IPS-20b (cell line): ENCODE measurements around the gene CNPY4.

Experiments used
- H3K27ac ChIP-seq: one replicate; pipeline ENCODE4 v1.5.1; 2013; ENCODE audit warnings: low read length
- H3K27me3 ChIP-seq: 2 replicates; pipeline ENCODE4 v1.6.1; 2013; ENCODE audit warnings: mild to moderate bottlenecking, low read length, inconsistent platforms; ENCODE audit not compliant: insufficient read depth
- H3K36me3 ChIP-seq: 2 replicates; pipeline ENCODE4 v1.6.1; 2013; ENCODE audit warnings: low read depth, mild to moderate bottlenecking, inconsistent platforms, low read length, moderate library complexity; ENCODE audit not compliant: insufficient read depth
- H3K4me1 ChIP-seq: 2 replicates; pipeline ENCODE4 v1.6.1; 2013; ENCODE audit warnings: mild to moderate bottlenecking, control low read depth, inconsistent platforms, low read length, moderate library complexity; ENCODE audit not compliant: insufficient read depth
- H3K4me3 ChIP-seq: 2 replicates; pipeline ENCODE4 v1.5.1; 2013; ENCODE audit warnings: mild to moderate bottlenecking, low read length, inconsistent platforms
- H3K9ac ChIP-seq: 2 replicates; pipeline ENCODE4 v1.6.1; 2013; ENCODE audit warnings: low read depth, mild to moderate bottlenecking, inconsistent platforms, low read length, moderate library complexity
- H3K9me3 ChIP-seq: 2 replicates; pipeline ENCODE4 v1.6.1; 2013; ENCODE audit warnings: mild to moderate bottlenecking, low read depth, low read length, inconsistent platforms; ENCODE audit not compliant: insufficient read depth

CNPY4 gene

DNA sequence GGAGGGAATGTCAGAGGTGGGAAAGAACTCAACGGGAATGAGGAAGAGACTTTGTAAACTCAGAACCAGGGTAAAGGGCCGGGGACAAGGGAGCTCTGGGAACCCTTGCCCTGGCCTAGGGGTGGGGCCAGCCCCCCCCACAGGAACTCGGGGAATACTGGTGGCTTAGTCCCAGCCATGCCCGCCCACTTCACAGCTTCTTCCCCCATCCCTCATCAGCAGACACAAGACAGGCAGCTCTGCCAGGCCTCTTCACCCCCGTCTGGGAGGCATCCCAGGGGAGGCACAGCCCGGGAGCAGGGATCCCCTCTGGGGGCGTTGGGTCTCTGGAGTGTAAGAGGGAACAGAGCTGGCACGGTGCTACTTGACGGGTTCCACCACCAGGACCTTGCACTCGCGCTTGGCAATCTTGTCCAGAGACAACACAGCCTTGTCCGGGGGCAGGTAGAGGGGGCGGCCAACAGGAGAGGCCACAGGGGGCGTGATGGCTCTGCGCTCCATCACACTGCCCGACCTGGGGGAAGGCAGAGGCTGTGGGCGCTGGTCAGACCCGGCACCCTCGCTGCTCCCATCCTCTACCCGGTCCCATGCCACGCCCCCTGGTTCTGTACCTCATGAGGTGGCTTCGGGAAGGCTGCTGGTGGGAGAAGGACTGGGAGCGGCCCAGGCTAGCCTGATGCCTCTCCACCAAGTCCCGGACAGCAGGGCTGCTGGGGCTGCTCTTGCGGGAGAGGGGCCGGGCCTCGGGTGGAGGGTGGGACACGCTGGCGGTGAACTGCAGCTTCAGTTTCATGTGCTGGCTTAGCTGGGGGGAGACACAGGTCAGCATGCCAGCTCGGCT is 35.4 kb downstream of the CNPY4 start:
- no peak overlapping the region for H3K9ac ChIP-seq
- no peaks in the 10 kb centered on the region for H3K9me3 ChIP-seq
- no peaks in the 10 kb centered on the region for H3K27me3 ChIP-seq
- H3K4me3 ChIP-seq: no peak overlapping the region
- H3K27ac ChIP-seq: no peak overlapping the region
- H3K36me3 ChIP-seq: peaks cover 62% of the 10 kb centered on the region
- H3K4me1 ChIP-seq: peaks cover 14% of the 10 kb centered on the region; the same call in 1 of the 2 replicates

DNA sequence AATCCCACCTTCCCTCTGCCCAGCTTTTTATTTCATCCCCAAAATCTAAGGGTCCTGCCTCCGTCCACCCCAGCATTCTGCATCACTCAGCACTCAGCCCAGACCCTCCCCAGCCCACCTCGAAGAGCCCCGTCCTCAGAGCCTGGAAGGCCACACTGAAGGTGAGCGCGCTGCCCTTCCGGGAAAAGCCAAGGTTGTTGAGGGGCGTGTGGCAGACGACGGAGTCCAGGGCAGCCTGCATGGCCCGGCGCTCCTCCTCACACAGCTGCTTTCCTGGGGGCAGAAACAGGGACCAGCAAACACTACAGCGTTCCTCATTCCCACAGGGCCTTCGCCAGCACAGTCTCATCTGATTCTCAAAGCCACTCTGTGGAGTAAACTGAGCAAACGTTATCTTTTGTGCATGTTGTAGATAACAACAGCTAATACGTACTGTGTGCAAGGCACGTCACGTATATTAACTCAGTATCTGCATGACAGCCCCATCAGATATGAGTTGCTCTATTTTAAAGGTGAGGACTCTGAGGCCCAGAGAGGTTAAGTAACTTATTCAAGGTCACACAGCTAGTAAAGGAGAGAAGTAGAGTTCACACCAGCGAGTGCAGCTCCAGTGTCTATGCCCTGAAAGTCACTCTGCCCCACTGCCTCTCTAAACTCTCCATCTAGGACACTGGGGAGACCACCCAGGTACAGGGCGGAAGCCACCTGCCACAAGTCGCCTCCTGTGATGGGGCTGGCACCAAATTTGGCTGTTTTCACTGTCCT is 36.3 kb downstream of the CNPY4 start:
- Histone ChIP-seq H3K9ac (no peak overlapping the region), H3K4me1 (0 out of 2 replicates have a peak, but pooled peaks cover 9% of the 10 kb centered on the region), H3K4me3 (no peak overlapping the region), H3K27ac (no peak overlapping the region), H3K36me3 (peaks cover 56% of the 10 kb centered on the region), H3K9me3 (no peaks in the 10 kb centered on the region), H3K27me3 (no peaks in the 10 kb centered on the region)

DNA sequence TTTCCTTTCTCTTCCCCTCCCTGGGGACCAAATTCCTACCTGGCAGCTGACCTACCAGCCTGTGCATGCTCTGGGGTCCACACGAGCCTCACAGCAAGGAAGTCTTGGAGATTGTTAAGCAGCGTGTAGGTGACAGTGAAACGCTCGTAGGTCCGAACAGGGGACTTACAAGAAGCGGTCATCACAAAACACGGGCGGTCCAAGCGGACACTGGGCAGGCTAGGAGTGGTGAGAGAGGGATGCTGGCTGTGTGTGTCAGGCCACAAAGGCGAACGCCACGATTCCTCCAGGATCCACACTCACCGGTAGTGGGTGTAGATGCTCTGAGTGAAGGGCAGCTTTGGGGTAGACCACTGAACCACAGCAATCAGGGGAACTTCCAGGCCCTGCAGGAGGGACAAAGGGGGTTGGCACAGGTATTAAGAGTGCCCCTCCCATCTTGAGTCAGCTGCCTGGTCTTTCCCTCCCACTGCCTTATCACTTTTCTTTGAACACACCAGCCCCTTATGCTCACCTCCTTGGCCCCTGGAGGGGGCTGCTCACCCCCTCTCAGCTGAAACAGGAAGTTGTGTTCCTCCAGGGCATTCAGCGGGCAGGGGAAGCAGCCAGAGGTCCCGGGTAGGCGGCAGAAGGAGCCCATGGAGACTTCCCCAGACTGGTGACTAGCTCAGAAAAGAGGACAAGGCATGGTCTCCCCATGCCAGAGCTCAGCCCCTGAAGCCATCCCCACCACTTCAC is 37.1 kb downstream of the CNPY4 start:
- Histone ChIP-seq H3K36me3 (peaks cover 55% of the 10 kb centered on the region), H3K9me3 (no peaks in the 10 kb centered on the region), H3K27ac (no peak overlapping the region), H3K4me1 (0 out of 2 replicates have a peak, but pooled peaks cover 9% of the 10 kb centered on the region), H3K9ac (peak overlapping the region; percentile 72; the same call in 1 of the 2 replicates), H3K27me3 (no peaks in the 10 kb centered on the region), H3K4me3 (no peak overlapping the region)

DNA sequence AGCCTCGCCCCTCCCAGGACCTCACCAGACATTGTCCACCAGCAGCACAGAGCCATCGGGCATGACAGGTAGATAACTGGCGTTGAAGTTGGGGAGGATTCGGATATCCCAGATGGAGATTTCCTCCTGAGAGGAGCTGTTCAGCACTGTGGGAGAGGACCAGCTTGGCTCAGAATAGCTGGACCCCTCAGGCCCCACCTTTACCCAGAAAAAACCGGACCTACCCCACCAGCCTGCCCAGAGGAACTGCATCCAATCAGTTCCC is 37.6 kb downstream of the CNPY4 start:
- Histone ChIP-seq H3K4me3 (peak overlapping the region; percentile 74; the same call in 1 of the 2 replicates), H3K27ac (no peak overlapping the region), H3K9me3 (no peaks in the 10 kb centered on the region), H3K9ac (peak overlapping the region; percentile 72; the same call in 1 of the 2 replicates), H3K27me3 (no peaks in the 10 kb centered on the region), H3K36me3 (peaks cover 50% of the 10 kb centered on the region), H3K4me1 (0 out of 2 replicates have a peak, but pooled peaks cover 9% of the 10 kb centered on the region)

DNA sequence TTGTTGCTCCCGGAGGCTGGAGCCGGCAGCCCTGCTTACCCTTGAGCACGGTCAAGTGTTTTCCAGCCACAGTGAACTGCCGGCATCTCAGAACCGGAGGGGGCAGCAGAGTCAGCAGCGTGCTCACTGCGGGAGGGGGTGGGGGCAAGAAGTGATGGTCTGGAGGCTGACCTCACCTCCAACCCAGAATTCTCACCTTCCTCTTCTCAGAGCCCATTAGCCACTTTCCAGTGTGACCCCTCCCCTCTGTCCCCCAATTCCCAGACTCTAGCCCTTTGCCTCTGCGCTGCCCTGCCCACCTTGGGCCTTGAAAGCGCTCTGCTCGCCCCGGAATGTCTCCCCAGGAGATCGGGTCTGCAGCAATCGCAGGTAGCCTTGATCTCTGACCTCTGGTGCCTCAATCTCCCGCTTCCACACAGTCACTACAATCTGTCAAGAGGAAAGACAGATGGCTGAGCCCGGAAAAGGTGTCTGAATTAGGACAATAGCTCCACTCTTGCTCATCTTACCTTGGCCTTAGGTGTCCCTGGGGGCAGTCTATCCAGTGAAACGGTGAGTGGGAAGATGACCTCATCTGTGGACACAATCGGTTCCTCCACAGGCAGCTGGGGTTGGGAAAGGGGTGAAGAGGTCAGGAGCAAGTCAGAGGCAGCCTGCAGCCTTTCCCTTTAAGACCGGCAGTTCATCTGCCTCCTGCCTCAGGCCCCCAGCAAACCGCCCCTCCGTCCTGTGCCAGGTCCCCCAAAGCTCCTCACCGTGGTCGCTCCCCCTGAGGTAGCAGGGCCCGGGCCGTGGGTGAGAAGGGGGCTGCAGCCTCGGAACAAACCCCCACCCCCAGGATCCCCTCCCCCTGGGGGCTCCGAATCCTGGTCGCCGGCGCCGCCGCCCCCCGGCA is 38.1 kb downstream of the CNPY4 start:
- Histone ChIP-seq H3K36me3 (peaks cover 44% of the 10 kb centered on the region), H3K9ac (peak overlapping the region; percentile 72; the same call in 1 of the 2 replicates), H3K4me1 (0 out of 2 replicates have a peak, but pooled peaks cover 9% of the 10 kb centered on the region), H3K9me3 (no peaks in the 10 kb centered on the region), H3K27ac (no peak overlapping the region), H3K4me3 (peak overlapping the region; percentile 74), H3K27me3 (no peaks in the 10 kb centered on the region)

DNA sequence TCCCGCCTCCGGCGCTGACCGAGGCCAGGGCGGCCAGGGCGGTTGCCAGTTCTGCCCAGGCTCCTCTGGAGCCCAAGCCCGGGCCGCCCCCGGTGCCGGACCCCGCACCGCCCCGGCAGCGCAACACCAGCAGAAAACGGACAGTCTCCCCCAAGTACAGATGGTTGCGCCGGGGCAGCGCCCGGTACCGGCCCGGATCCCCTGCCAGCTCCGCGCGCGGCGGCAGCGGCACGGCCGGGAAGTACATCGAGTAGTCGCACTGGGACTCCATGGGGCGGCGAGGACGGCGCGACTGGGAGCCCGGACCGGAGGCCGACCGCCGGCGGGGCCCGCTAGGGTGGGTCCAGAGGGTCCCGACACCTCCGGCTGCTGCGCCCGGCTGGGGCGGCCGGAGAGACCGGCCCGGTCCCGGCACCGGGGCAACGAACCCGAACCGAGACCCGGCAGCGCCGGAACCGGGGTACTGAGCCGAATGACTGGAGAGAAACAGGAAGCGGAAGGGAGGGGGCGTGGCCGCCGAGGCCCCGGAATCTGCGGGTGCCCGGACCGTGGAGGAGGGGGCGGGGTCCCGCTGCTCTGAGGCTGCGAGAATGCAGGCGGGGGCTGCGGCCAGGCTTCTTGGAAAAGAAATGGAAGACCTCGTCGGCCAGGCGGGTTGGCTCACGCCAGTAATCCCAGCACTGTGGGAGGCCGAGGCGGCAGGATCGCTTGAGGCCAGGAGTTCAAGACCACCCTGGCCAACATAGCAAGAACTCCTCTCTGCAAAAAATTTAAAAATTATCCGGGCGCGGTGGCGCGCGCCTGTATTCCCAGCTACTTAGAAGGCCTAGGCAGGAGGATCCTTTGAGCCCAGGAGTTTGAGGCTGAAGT is 39.0 kb downstream of the CNPY4 start, which contains the start of gene TRAPPC14:
TSS of gene TRAPPC14 (minus strand) at position 495 of the 870 bp plus-strand sequence. CDS start at position 271, 224 bp downstream.
- Histone ChIP-seq H3K9me3 (no peaks in the 10 kb centered on the region), H3K9ac (peak within 1 kb of the TSS; percentile 72; the same call in 1 of the 2 replicates), H3K27ac (no peak within 1 kb of the TSS), H3K4me1 (0 out of 2 replicates have a peak, but pooled peaks cover 9% of the 10 kb centered on the region), H3K36me3 (peaks cover 35% of the 10 kb centered on the region), H3K4me3 (peak within 1 kb of the TSS; percentile 74), H3K27me3 (no peaks in the 10 kb centered on the region)

DNA sequence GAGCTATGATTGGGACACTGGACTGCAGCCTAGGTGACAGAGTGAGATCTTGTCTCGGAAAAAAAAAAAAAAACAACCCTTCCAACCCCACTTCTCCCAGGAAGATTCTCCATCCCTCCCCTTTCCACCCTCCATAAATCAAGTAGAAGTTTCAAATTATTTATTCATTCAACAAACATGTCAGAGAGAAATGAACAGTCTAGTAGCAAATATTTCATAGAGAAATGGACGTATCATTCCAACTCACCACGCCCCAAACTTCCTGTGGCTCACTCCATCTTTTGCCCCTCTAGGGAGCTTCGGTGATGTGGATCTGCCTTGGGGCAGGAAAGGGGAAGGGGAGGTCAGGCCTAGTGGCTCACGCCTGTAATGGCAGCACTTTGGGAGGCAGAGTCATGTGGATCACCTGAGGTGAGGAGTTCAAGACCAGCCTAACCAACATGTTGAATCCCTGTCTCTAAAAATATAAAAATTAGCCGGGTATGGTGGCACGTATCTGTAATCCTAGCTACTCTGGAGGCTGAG is 39.7 kb downstream of the CNPY4 start:
- H3K4me3 ChIP-seq: peak overlapping the region; percentile 74
- H3K9ac ChIP-seq: peak overlapping the region; percentile 64; the same call in 1 of the 2 replicates
- no peak overlapping the region for H3K27ac ChIP-seq
- H3K36me3 ChIP-seq: peaks cover 28% of the 10 kb centered on the region
- H3K4me1 ChIP-seq: 0 out of 2 replicates have a peak, but pooled peaks cover 9% of the 10 kb centered on the region
- H3K27me3 ChIP-seq: no peaks in the 10 kb centered on the region
- no peaks in the 10 kb centered on the region for H3K9me3 ChIP-seq

DNA sequence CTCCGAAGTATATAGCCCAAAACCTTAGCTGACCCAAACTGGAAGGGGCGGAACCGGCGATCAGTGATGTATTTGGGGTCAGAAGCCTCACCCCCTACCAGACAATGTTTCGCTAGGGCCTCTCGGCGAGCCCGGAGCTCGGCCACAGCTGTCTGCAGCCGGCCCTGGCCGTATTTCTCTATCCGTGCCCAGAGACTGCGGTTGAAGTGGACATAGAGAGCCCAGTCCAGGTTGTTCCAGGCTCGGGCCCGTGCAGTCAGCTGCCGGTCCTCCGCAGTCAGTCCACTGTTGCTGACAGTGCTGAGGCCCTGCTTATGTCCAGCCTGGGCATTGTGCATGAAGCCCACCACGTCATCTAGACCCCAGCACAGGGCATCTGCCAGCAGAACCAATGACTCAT is 40.6 kb downstream of the CNPY4 start:
- no peak overlapping the region for H3K9ac ChIP-seq
- no peak overlapping the region for H3K4me3 ChIP-seq
- 0 out of 2 replicates have a peak, but pooled peaks cover 9% of the 10 kb centered on the region for H3K4me1 ChIP-seq
- no peak overlapping the region for H3K27ac ChIP-seq
- H3K27me3 ChIP-seq: no peaks in the 10 kb centered on the region
- peaks cover 19% of the 10 kb centered on the region for H3K36me3 ChIP-seq
- no peaks in the 10 kb centered on the region for H3K9me3 ChIP-seq

DNA sequence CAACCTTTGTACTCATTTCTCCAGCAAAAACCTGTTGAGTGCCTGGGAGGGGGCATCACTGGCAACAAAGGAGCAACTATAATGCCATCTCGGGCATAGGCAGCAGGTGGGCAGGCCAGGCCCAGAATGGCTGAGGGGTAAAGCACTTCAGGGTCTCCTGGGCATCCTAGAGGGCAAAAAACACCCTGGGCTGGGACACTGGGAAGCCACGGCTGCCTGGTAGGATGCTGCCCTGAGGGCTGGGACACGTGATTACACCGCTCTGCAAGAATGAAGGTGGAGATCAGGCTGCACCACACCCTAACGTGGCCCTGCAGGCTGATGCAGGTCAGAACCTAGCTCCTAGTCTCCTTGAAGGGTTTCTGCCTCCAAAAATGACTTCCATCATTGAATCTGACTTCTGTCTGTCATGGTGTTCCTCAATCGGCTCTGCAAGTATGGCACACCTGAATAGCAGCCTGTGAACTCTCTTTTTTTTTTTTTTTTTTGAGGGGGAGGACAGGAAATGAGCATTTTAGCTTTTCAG is 43.6 kb downstream of the CNPY4 start:
- Histone ChIP-seq H3K9ac (no peak overlapping the region), H3K36me3 (no peaks in the 10 kb centered on the region), H3K4me3 (no peak overlapping the region), H3K27me3 (peaks cover 22% of the 10 kb centered on the region), H3K4me1 (peaks cover 3% of the 10 kb centered on the region; the same call in 1 of the 2 replicates), H3K27ac (no peak overlapping the region), H3K9me3 (no peaks in the 10 kb centered on the region)

DNA sequence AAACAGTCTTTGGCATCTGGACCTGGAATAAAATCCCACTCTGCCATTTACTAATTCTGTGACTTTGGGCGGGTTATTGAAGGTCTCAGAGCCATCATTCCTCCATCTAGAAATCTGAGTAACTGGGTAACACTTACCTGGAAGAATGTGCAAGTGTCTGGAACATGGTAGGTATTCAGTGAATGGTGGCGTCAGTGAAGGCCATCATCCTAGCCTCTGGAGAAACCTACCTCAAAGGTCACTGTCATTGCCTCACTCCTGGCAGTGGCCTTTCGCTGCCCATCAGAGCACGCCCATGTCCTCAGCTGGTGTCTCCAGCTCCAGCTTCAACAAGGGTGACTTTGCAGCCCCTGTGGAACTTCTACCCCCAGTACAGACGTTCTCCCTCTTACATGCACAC is 44.4 kb downstream of the CNPY4 start:
- no peak overlapping the region for H3K9ac ChIP-seq
- H3K36me3 ChIP-seq: no peaks in the 10 kb centered on the region
- H3K27me3 ChIP-seq: peaks cover 25% of the 10 kb centered on the region
- no peak overlapping the region for H3K4me3 ChIP-seq
- H3K4me1 ChIP-seq: peaks cover 3% of the 10 kb centered on the region; the same call in 1 of the 2 replicates
- no peaks in the 10 kb centered on the region for H3K9me3 ChIP-seq
- no peak overlapping the region for H3K27ac ChIP-seq
